Neural crest cell (in vitro differentiated cells): ENCODE measurements around the gene GAB2. TPM values are rescaled to one million over a fixed set of nuclear protein-coding genes. Genes with fewer than 3 reads are reported as not detected.

Experiments
- DNase-seq: peaks from one replicate; pipeline ENCODE4 v3.0.0; 2021; ENCODE audit warnings: low read depth, mixed read lengths, low spot score
- H3K27ac Mint-ChIP-seq: one replicate; pipeline ENCODE4 v1.8.0; 2021; ENCODE audit warnings: mild to moderate bottlenecking, mixed read lengths; ENCODE audit not compliant: unreplicated experiment
- H3K27me3 Mint-ChIP-seq: 2 replicates; pipeline ENCODE4 v1.8.0; 2021; ENCODE audit warnings: low read depth, mild to moderate bottlenecking, mixed read lengths
- H3K36me3 Mint-ChIP-seq: 2 replicates; pipeline ENCODE4 v1.8.0; 2021; ENCODE audit warnings: low read depth, mild to moderate bottlenecking, mixed read lengths
- H3K4me1 Mint-ChIP-seq: 2 replicates; pipeline ENCODE4 v1.8.0; 2021; ENCODE audit warnings: mixed read lengths
- H3K4me3 Mint-ChIP-seq: one replicate; pipeline ENCODE4 v1.8.0; 2021; ENCODE audit warnings: mild to moderate bottlenecking, mixed read lengths
- H3K9me3 Mint-ChIP-seq: 2 replicates; pipeline ENCODE4 v1.8.0; 2021; ENCODE audit warnings: mixed read lengths
- CTCF ChIP-seq: fragments of 200-600 bp; sonication (generic); conservative IDR thresholded peaks from 2 replicates; pipeline ENCODE4 v1.5.0; 2021; ENCODE audit warnings: antibody characterized with exemption, mild to moderate bottlenecking
- total RNA-seq: library from RNA; stranded (reverse); gene quantifications from 2 replicates; pipeline ENCODE4 v1.2.1, GENCODE V29; 2021

GAB2 gene
- total RNA-seq, 1 donor from 2014 or later, result 27.9 TPM

GRCh38 chr11:78416285-78417174 lies 1.1 kb downstream of the GAB2 start:
- Mint-ChIP-seq H3K27ac (peak overlapping the region; percentile 97), H3K4me1 (peaks cover 38% of the 10 kb centered on the region), H3K27me3 (peaks cover 23% of the 10 kb centered on the region), H3K9me3 (no peaks in the 10 kb centered on the region), H3K4me3 (peak overlapping the region; percentile 98), H3K36me3 (no peaks in the 10 kb centered on the region)
- TF ChIP-seq CTCF, result peak; percentile 64
- DNase-seq, result peak; percentile 75

GRCh38 chr11:78415338-78415737 lies 2.3 kb downstream of the GAB2 start:
- H3K36me3 Mint-ChIP-seq, result peaks cover 2% of the 10 kb centered on the region
- no peak overlapping the region for H3K27ac Mint-ChIP-seq
- no peak for TF ChIP-seq CTCF
- peaks cover 37% of the 10 kb centered on the region for H3K4me1 Mint-ChIP-seq
- H3K4me3 Mint-ChIP-seq, result peak overlapping the region; percentile 98
- no peak for DNase-seq
- H3K27me3 Mint-ChIP-seq, result peaks cover 22% of the 10 kb centered on the region
- H3K9me3 Mint-ChIP-seq, result peaks cover 2% of the 10 kb centered on the region

GRCh38 chr11:78414321-78415051 lies 3.1 kb downstream of the GAB2 start:
- H3K4me3 Mint-ChIP-seq, result peak overlapping the region; percentile 98
- H3K36me3 Mint-ChIP-seq, result peaks cover 8% of the 10 kb centered on the region
- no peak for DNase-seq
- H3K27me3 Mint-ChIP-seq, result peaks cover 18% of the 10 kb centered on the region
- H3K4me1 Mint-ChIP-seq, result peaks cover 33% of the 10 kb centered on the region
- H3K27ac Mint-ChIP-seq, result no peak overlapping the region
- peaks cover 5% of the 10 kb centered on the region for H3K9me3 Mint-ChIP-seq
- TF ChIP-seq CTCF, result peak; percentile 79

GRCh38 chr11:78408619-78409018 lies 9.0 kb downstream of the GAB2 start:
- DNase-seq, result no peak
- H3K36me3 Mint-ChIP-seq, result peaks cover 45% of the 10 kb centered on the region
- no peak for TF ChIP-seq CTCF
- no peak overlapping the region for H3K27ac Mint-ChIP-seq
- peaks cover 24% of the 10 kb centered on the region for H3K9me3 Mint-ChIP-seq
- H3K4me1 Mint-ChIP-seq, result peaks cover 8% of the 10 kb centered on the region
- no peaks in the 10 kb centered on the region for H3K27me3 Mint-ChIP-seq
- no peak overlapping the region for H3K4me3 Mint-ChIP-seq

GRCh38 chr11:78406568-78407196 lies 10.9 kb downstream of the GAB2 start:
- TF ChIP-seq CTCF, result no peak
- Mint-ChIP-seq H3K9me3 (peaks cover 24% of the 10 kb centered on the region), H3K4me3 (no peak overlapping the region), H3K36me3 (peaks cover 48% of the 10 kb centered on the region), H3K27me3 (no peaks in the 10 kb centered on the region), H3K4me1 (peaks cover 8% of the 10 kb centered on the region), H3K27ac (no peak overlapping the region)
- no peak for DNase-seq
